Mesendoderm (in vitro differentiated cells): Measurements from ENCODE around the gene RSPH10B2.
"Not testable (repeated sequence)": the region's sequence is repeated elsewhere in the genome, so short reads cannot be mapped to it uniquely, and the experiment has no call there.

Source experiments
- DNase-seq: peaks from one replicate; pipeline ENCODE4 v3.0.0; 2013
- H2AK5ac ChIP-seq: 2 replicates; pipeline ENCODE4 v1.6.1; 2013; ENCODE audit warnings: low read length, inconsistent platforms
- H2BK120ac ChIP-seq: 2 replicates; pipeline ENCODE4 v1.6.1; 2013; ENCODE audit warnings: low read depth, mild to moderate bottlenecking, low read length, moderate library complexity, mixed read lengths
- H2BK15ac ChIP-seq: replicated peaks from 2 replicates; pipeline ENCODE4 v1.6.1; 2013; ENCODE audit warnings: low read depth, mild to moderate bottlenecking, moderate library complexity
- H2BK5ac ChIP-seq: 2 replicates; pipeline ENCODE4 v1.6.1; 2013; ENCODE audit warnings: low read length, inconsistent platforms
- H3K18ac ChIP-seq: 2 replicates; pipeline ENCODE4 v1.6.1; 2013; ENCODE audit warnings: mild to moderate bottlenecking, low read length, mixed read lengths
- H3K23ac ChIP-seq: one replicate; pipeline ENCODE4 v1.6.1; 2013; ENCODE audit warnings: low read length
- H3K27ac ChIP-seq: 2 replicates; pipeline ENCODE4 v1.5.1; 2013; ENCODE audit warnings: low read depth, mild to moderate bottlenecking, inconsistent platforms, low read length, moderate library complexity
- H3K27me3 ChIP-seq: 2 replicates; pipeline ENCODE4 v1.6.1; 2013; ENCODE audit warnings: low read length, control low read depth, mild to moderate bottlenecking, inconsistent platforms; ENCODE audit not compliant: insufficient read depth, poor library complexity
- H3K36me3 ChIP-seq: 2 replicates; pipeline ENCODE4 v1.6.1; 2013; ENCODE audit warnings: low read length, inconsistent platforms; ENCODE audit not compliant: control insufficient read depth, insufficient read depth
- H3K4ac ChIP-seq: one replicate; pipeline ENCODE4 v1.6.1; 2013; ENCODE audit warnings: low read depth, mild to moderate bottlenecking, low read length, moderate library complexity
- H3K4me1 ChIP-seq: 2 replicates; pipeline ENCODE4 v1.6.1; 2013; ENCODE audit warnings: low read depth, low read length, inconsistent platforms; ENCODE audit not compliant: control insufficient read depth
- H3K4me2 ChIP-seq: 2 replicates; pipeline ENCODE4 v1.6.1; 2013; ENCODE audit warnings: low read length
- H3K4me3 ChIP-seq: 2 replicates; pipeline ENCODE4 v1.5.1; 2013; ENCODE audit warnings: mild to moderate bottlenecking, low read length
- H3K56ac ChIP-seq: one replicate; pipeline ENCODE4 v1.6.1; 2013; ENCODE audit warnings: low read length
- H3K79me1 ChIP-seq: 2 replicates; pipeline ENCODE4 v1.6.1; 2013; ENCODE audit warnings: low read length, inconsistent platforms
- H3K79me2 ChIP-seq: 2 replicates; pipeline ENCODE4 v1.6.1; 2013; ENCODE audit warnings: mild to moderate bottlenecking, low read length; ENCODE audit not compliant: control insufficient read depth, insufficient read depth
- H3K9ac ChIP-seq: 2 replicates; pipeline ENCODE4 v1.6.1; 2013; ENCODE audit warnings: low read length, inconsistent platforms
- H4K5ac ChIP-seq: one replicate; pipeline ENCODE4 v1.6.1; 2013; ENCODE audit warnings: low read length
- H4K8ac ChIP-seq: one replicate; pipeline ENCODE4 v1.6.1; 2013; ENCODE audit warnings: low read depth, mild to moderate bottlenecking, control low read depth, low read length, moderate library complexity
- WGBS: extraction: QIAGEN DNeasy Blood & Tissue Kit; methylation state at CpG from one replicate; pipeline ENCODE4 v1.1.7; 2013; ENCODE audit warnings: low lambda C conversion rate, missing lambda C conversion rate; ENCODE audit not compliant: insufficient coverage; ENCODE audit errors: extremely low coverage; 5-methylcytosine and 5-hydroxymethylcytosine counted together

Gene RSPH10B2

DNA sequence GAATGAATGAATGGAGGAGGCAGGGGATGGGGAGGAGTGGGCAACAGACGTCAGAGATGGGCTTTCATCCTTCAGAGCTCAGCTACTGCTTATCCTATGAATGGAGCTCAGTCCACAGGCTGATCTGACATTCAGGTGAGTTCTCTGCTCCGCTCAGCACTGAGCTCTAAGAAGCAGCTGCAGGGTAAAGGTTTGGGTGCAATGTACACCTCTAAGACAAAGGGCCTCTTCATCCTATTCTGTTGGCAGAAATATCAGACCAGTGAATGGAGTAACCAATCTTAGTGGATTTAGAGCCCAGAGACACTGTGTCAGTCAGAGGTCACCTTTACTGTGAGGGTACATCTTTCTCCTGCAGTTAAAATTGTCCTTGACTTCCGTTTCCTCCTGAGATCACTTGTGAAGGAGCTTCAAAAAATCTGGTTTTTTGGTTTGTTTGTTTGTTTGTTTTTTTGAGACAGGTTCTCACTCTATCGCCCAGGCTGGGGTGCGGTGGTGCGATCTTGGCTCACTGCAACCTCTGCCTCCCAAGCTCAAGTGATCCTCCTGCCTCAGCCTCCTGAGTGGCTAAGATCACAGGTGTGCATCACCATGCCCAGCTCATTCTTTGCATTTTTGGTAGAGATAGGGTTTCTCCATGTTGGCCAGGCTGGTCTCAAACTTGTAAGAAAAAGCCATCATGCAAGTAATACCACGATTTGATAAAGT lies 77.3 kb downstream of the RSPH10B2 start:
- H3K79me2 ChIP-seq, result no peaks in the 10 kb centered on the region
- no peak overlapping the region for H3K4ac ChIP-seq
- no peak overlapping the region for H3K56ac ChIP-seq
- WGBS, result no CpG with 5 or more reads among the region's 7 CpGs
- H2BK5ac ChIP-seq, result no peak overlapping the region
- no peak overlapping the region for H2BK15ac ChIP-seq
- no peak overlapping the region for H3K23ac ChIP-seq
- no peaks in the 10 kb centered on the region for H3K79me1 ChIP-seq
- H2AK5ac ChIP-seq, result no peak overlapping the region
- H3K36me3 ChIP-seq, result no peaks in the 10 kb centered on the region
- no peak overlapping the region for H4K8ac ChIP-seq
- H3K18ac ChIP-seq, result no peak overlapping the region
- no peaks in the 10 kb centered on the region for H3K27me3 ChIP-seq
- H3K4me3 ChIP-seq, result no peak overlapping the region
- no peak overlapping the region for H3K4me2 ChIP-seq
- H3K9ac ChIP-seq, result no peak overlapping the region
- no peaks in the 10 kb centered on the region for H3K4me1 ChIP-seq
- H2BK120ac ChIP-seq, result no peak overlapping the region
- H3K27ac ChIP-seq, result no peak overlapping the region
- H4K5ac ChIP-seq, result no peak overlapping the region
- DNase-seq, result no peak

DNA sequence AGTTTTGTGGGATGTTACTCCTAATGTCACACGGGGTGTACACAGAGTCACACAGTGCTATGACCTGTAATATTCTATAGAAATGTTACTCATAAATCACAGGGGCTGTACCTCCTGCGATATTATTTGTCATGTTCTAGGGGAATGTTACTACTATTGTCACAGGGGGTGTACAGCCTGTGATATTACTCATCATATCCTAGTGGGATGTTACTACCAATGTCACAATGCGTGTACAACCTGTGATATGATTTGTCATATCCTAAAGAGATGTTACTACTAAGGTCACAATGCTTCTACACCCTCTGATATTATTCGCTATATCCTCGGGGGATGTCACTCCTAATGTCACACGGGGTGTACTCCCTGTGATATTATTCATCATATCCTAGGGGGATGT lies 79.7 kb downstream of the RSPH10B2 start:
- Histone ChIP-seq H2BK15ac (no peak overlapping the region), H3K4me2 (no peak overlapping the region), H2AK5ac (no peak overlapping the region), H3K4me3 (no peak overlapping the region), H3K4me1 (no peaks in the 10 kb centered on the region), H2BK120ac (no peak overlapping the region), H3K27ac (no peak overlapping the region), H3K56ac (no peak overlapping the region), H3K27me3 (no peaks in the 10 kb centered on the region), H3K9ac (no peak overlapping the region), H3K79me1 (no peaks in the 10 kb centered on the region), H4K5ac (no peak overlapping the region), H3K4ac (no peak overlapping the region), H3K36me3 (no peaks in the 10 kb centered on the region), H4K8ac (no peak overlapping the region), H3K79me2 (no peaks in the 10 kb centered on the region), H3K18ac (no peak overlapping the region), H2BK5ac (no peak overlapping the region), H3K23ac (no peak overlapping the region)
- WGBS, result no CpG with 5 or more reads among the region's 6 CpGs
- no peak for DNase-seq

DNA sequence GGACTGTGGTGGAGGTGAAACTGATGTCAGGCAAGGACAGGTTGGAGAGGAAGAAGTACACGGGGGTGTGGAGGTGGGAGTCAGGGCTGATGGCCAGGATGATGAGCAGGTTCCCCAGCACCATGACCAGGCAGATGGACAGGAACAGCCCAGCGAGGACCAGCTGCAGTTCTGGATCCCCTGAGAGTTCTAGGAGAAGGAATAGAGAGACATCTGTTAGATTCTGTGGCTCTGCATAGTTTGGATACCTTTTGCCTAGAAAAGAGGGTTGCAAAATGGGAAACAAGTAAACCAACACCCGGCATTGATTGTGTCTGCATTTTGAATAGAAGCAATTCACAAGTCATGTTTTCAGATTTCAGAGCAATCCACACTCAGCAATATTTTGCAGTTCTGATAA lies 81.6 kb downstream of the RSPH10B2 start:
- not testable (repeated sequence) for H2BK120ac ChIP-seq, DNase-seq, H3K27me3 ChIP-seq, H3K18ac ChIP-seq, H4K5ac ChIP-seq, H3K4ac ChIP-seq, H3K4me1 ChIP-seq, H4K8ac ChIP-seq, H3K36me3 ChIP-seq, H3K23ac ChIP-seq, H3K79me2 ChIP-seq, H3K56ac ChIP-seq, H3K27ac ChIP-seq, H2BK5ac ChIP-seq, H3K9ac ChIP-seq, H3K79me1 ChIP-seq, H2BK15ac ChIP-seq, H3K4me3 ChIP-seq, H2AK5ac ChIP-seq, H3K4me2 ChIP-seq
- WGBS, result no CpG with 5 or more reads among the region's 3 CpGs

DNA sequence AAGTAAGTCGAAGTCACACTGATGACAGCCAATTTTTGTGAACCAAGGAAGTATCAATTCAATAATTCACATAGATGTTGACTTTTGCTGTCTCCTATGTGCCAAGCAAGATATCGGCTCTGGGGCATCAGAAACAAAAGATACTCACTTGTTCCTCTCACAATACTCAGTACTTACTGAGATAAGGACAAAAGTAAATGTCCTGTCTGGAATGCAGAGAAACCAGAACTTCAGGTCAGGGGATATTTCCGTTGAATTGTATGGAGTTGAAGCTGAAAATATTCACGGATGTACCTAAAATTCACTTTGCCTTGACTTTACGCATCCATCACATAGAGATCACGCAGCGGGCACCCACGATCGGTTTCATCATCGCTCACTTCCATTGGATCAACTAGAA lies 83.2 kb downstream of the RSPH10B2 start:
- not testable (repeated sequence) for H3K27ac ChIP-seq, H2BK120ac ChIP-seq, H3K56ac ChIP-seq, H3K79me1 ChIP-seq, H3K36me3 ChIP-seq, H3K4me2 ChIP-seq, H3K4me1 ChIP-seq, H3K9ac ChIP-seq, H3K4me3 ChIP-seq, H3K23ac ChIP-seq, H4K8ac ChIP-seq, H4K5ac ChIP-seq, H2BK5ac ChIP-seq, H3K27me3 ChIP-seq, H3K18ac ChIP-seq, H3K79me2 ChIP-seq, H2AK5ac ChIP-seq, DNase-seq, H2BK15ac ChIP-seq, H3K4ac ChIP-seq
- no CpG with 5 or more reads among the region's 10 CpGs for WGBS

DNA sequence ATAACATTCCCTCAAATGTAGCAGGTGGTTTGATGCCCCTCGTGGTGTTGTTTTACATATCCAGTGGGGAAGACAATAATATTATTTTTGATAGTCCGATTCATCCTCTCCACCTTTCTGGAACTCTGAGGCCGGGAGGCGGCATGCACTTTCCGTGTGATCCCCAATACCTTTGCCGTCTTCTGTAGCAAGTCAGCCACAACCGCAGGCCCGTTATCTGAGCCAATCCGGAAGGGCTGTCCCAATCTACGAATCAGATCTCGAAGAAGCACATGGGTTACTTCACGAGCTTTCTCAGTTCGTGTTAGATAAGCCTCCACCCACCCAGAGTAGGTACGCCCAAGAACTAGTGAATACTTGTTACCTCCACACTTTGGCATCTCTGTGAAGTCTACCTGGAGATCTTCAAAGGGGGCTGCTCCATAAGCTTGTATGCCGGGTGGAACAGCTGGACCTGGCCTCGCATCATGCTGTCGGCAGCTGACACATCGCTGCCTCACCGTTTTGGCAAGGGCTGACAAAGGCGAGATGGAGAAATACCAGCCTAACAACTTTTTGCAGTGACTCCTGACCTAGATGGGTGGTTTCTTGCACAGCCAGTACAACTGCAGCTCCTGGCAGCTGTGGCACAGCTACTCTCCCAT lies 88.5 kb downstream of the RSPH10B2 start:
- H3K9ac ChIP-seq, H3K4me1 ChIP-seq, H4K8ac ChIP-seq, H3K4ac ChIP-seq, H3K18ac ChIP-seq, H3K27ac ChIP-seq, DNase-seq, H3K56ac ChIP-seq, H3K79me2 ChIP-seq, H2BK120ac ChIP-seq, H3K79me1 ChIP-seq, H3K4me3 ChIP-seq, H4K5ac ChIP-seq, H2BK15ac ChIP-seq, H3K4me2 ChIP-seq, H3K36me3 ChIP-seq, H3K27me3 ChIP-seq, H2BK5ac ChIP-seq, H2AK5ac ChIP-seq, H3K23ac ChIP-seq: not testable (repeated sequence)
- WGBS, result no CpG with 5 or more reads among the region's 20 CpGs

DNA sequence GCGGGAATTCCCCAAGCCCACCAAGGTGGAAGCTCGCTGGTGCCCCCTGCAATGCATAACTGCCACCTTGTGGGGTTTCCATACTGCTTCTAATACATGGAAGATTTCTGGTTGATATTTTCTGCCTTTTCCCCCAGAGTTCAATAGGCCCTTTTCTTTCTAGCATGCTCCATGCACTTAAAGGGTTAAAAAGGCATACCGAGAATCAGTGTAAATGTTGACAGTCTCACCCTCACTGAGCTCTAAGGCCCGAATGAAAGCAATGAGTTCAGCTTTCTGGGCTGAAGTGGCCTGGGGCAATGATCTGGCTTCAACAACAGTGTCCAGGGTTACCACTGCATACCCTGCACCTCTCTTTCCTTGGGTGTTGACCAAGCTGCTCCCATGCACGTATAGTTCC lies 89.2 kb downstream of the RSPH10B2 start:
- H3K4me1 ChIP-seq, H2BK15ac ChIP-seq, H3K4me2 ChIP-seq, H2BK120ac ChIP-seq, DNase-seq, H3K9ac ChIP-seq, H3K23ac ChIP-seq, H4K8ac ChIP-seq, H3K56ac ChIP-seq, H3K27me3 ChIP-seq, H3K18ac ChIP-seq, H3K36me3 ChIP-seq, H3K4me3 ChIP-seq, H3K79me2 ChIP-seq, H4K5ac ChIP-seq, H3K79me1 ChIP-seq, H3K27ac ChIP-seq, H2BK5ac ChIP-seq, H3K4ac ChIP-seq, H2AK5ac ChIP-seq: not testable (repeated sequence)
- WGBS, result no CpG with 5 or more reads among the region's 5 CpGs
